HEK293 (cell line): ENCODE measurements around the gene CMTM4.

Source experiments
- CTCF ChIA-PET: fragments of 350-600 bp; formaldehyde crosslinking; extraction: SDS; loops from one replicate; lab custom pipeline; 2021; ENCODE audit warnings: antibody characterized with exemption; lab: Yijun Ruan, JAX
- POLR2A ChIA-PET: fragments of 300-600 bp; formaldehyde crosslinking; extraction: SDS; loops from one replicate; lab custom pipeline; 2020; ENCODE audit warnings: antibody characterized with exemption, inconsistent platforms; lab: Yijun Ruan, JAX
- H3K27ac ChIP-seq: fragments of 200-500 bp; sonication (Bioruptor generic); 2 replicates; pipeline ENCODE4 v1.5.1; 2014; ENCODE audit warnings: low read depth, low read length, control low read depth, inconsistent platforms; ENCODE audit errors: extremely low read depth
- H3K36me3 ChIP-seq, 2 experiments: fragments of 200-500 bp in 1 of 2; sonication (Bioruptor generic) in 1 of 2; 1 replicate in 1 of 2; 2 replicates in 1 of 2; pipeline ENCODE4 v1.5.1; 2014 to 2017; ENCODE audit warnings: inconsistent platforms in 2 of 2, low read length in 2 of 2; ENCODE audit not compliant: control insufficient read depth in 2 of 2, insufficient read depth in 1 of 2
- H3K4me1 ChIP-seq: fragments of 200-500 bp; sonication (Bioruptor generic); 2 replicates; pipeline ENCODE4 v1.5.1; 2014; ENCODE audit warnings: mild to moderate bottlenecking, low read length, inconsistent platforms; ENCODE audit not compliant: control insufficient read depth, insufficient read depth
- H3K4me3 ChIP-seq: 2 replicates; pipeline ENCODE4 v1.5.1; 2011; ENCODE audit warnings: low read depth, mild to moderate bottlenecking, control low read depth, low read length, moderate library complexity
- H3K9me3 ChIP-seq: fragments of 200-500 bp; sonication (Bioruptor generic); 2 replicates; pipeline ENCODE4 v1.5.1; 2014; ENCODE audit warnings: low read depth, low read length, inconsistent platforms; ENCODE audit not compliant: control insufficient read depth, insufficient read depth
- BCL11B ChIP-seq: fragments of 450-650 bp; formaldehyde crosslinking; IDR thresholded peaks from 2 replicates; pipeline ENCODE4 v1.5.1; 2016; ENCODE audit warnings: low read depth, missing biosample characterization, missing genetic modification characterization
- GLIS1 ChIP-seq: fragments of 450-650 bp; formaldehyde crosslinking; IDR thresholded peaks from 2 replicates; pipeline ENCODE4 v1.5.1; 2016; ENCODE audit warnings: missing biosample characterization, missing genetic modification characterization
- MYNN ChIP-seq: fragments of 450-650 bp; formaldehyde crosslinking; IDR thresholded peaks from 2 replicates; pipeline ENCODE4 v1.5.1; 2016; ENCODE audit warnings: missing biosample characterization, missing genetic modification characterization, borderline replicate concordance
- SALL2 ChIP-seq: fragments of 450-650 bp; formaldehyde crosslinking; IDR thresholded peaks from 2 replicates; pipeline ENCODE4 v1.5.0; 2017; ENCODE audit warnings: missing biosample characterization, mild to moderate bottlenecking, missing genetic modification characterization, borderline replicate concordance
- ZBTB48 ChIP-seq: fragments of 450-650 bp; formaldehyde crosslinking; IDR thresholded peaks from 2 replicates; pipeline ENCODE4 v1.5.1; 2016; ENCODE audit warnings: missing biosample characterization, missing genetic modification characterization
- ZFHX2 ChIP-seq: fragments of 450-650 bp; formaldehyde crosslinking; conservative IDR thresholded peaks from 2 replicates; pipeline ENCODE4 v1.5.1; 2016; ENCODE audit warnings: missing biosample characterization, missing genetic modification characterization
- ZIC2 ChIP-seq: fragments of 450-650 bp; formaldehyde crosslinking; IDR thresholded peaks from 2 replicates; pipeline ENCODE4 v1.5.1; 2016; ENCODE audit warnings: missing biosample characterization, missing genetic modification characterization
- ZNF202 ChIP-seq: fragments of 450-650 bp; formaldehyde crosslinking; IDR thresholded peaks from 2 replicates; pipeline ENCODE4 v1.5.1; 2016; ENCODE audit warnings: missing biosample characterization, missing genetic modification characterization, borderline replicate concordance
- ZNF214 ChIP-seq: fragments of 450-650 bp; formaldehyde crosslinking; IDR thresholded peaks from 2 replicates; pipeline ENCODE4 v1.5.1; 2017; ENCODE audit warnings: missing biosample characterization, mild to moderate bottlenecking, missing genetic modification characterization, borderline replicate concordance
- ZNF510 ChIP-seq: fragments of 450-650 bp; formaldehyde crosslinking; IDR thresholded peaks from 2 replicates; pipeline ENCODE4 v1.5.1; 2018; ENCODE audit warnings: mild to moderate bottlenecking, missing genetic modification characterization, missing biosample characterization; ENCODE audit not compliant: insufficient replicate concordance
- ZNF549 ChIP-seq: fragments of 450-650 bp; IDR thresholded peaks from 2 replicates; pipeline ENCODE4 v1.5.1; 2018; ENCODE audit warnings: missing biosample characterization, missing genetic modification characterization, mild to moderate bottlenecking, inconsistent platforms, moderate library complexity
- ZNF624 ChIP-seq: fragments of 450-650 bp; formaldehyde crosslinking; IDR thresholded peaks from 2 replicates; pipeline ENCODE4 v1.5.1; 2017; ENCODE audit warnings: missing biosample characterization, missing genetic modification characterization
- ZNF791 ChIP-seq: fragments of 450-650 bp; formaldehyde crosslinking; IDR thresholded peaks from 2 replicates; pipeline ENCODE4 v1.5.1; 2016; ENCODE audit warnings: missing biosample characterization, missing genetic modification characterization
- ZSCAN30 ChIP-seq: fragments of 450-650 bp; IDR thresholded peaks from 2 replicates; pipeline ENCODE4 v1.5.1; 2018; ENCODE audit warnings: missing biosample characterization, mild to moderate bottlenecking, missing genetic modification characterization, moderate library complexity
- TF ChIP-seq, protein P1 (sequence below): fragments of 450-650 bp; formaldehyde crosslinking; IDR thresholded peaks from 2 replicates; pipeline ENCODE4 v1.5.1; 2017; ENCODE audit warnings: missing biosample characterization, missing genetic modification characterization
- TF ChIP-seq, protein P2 (sequence below): sonication (generic); formaldehyde crosslinking; IDR thresholded peaks from 2 replicates; pipeline ENCODE4 v1.8.1; 2022; ENCODE audit warnings: mild to moderate bottlenecking, moderate library complexity, missing genetic modification reagents
- TF ChIP-seq, protein P3 (sequence below): fragments of 450-650 bp; formaldehyde crosslinking; IDR thresholded peaks from 2 replicates; pipeline ENCODE4 v1.5.0; 2017; ENCODE audit warnings: missing biosample characterization, missing genetic modification characterization, borderline replicate concordance

Gene CMTM4

DNA sequence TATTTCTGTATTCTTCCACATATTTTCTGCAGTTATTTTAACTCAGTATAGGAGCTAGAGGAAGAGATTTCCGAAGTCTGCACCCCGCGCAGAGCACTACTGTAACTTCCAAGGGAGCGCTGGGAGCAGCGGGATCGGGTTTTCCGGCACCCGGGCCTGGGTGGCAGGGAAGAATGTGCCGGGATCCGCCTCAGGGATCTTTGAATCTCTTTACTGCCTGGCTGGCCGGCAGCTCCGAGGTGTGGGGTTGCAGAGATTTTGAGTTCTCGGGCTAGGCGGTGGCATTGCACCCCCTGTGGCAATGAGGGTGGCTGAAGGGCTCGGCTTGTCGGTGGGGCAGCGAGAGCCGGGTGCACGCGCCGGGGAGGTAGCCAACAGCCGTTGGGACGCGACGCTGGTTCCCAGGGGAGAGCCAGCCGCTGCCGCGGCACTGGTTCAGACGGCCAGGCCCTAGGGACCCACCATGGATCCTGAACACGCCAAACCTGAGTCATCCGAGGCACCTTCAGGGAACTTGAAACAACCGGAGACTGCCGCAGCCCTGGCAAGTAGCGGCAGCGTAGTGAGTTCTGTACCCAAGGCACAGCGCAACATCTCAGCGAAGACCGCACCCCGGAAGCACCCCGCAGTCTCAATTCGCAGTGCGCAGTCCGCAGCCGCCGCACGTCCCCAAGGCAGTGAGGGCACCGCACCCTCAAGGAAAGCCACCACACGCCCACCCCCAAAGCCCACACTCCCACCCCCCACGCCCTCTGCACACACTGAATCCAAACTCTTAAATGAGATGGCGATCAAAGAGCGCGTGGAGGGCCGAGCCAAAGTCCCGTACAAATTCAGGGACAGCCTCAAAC, 130.3 kb downstream of the CMTM4 start, which contains the start of gene CMTM1:
CMTM1 (plus strand) TSS at position 389 of the 851 bp plus-strand sequence; CDS start at position 464, 75 bp downstream.
- Histone ChIP-seq H3K9me3 (no peaks in the 10 kb centered on the region), H3K27ac (no peak within 1 kb of the TSS), H3K4me3 (no peak within 1 kb of the TSS)
- POLR2A ChIA-PET, result interaction anchor here (1.4 kb wide), 1 partner anchor 14 kb away, joined by 5 read pairs; the partner anchor contains the start of gene CKLF
- TF ChIP-seq ZSCAN30 (tag by site-specific recombination) (no peak), ZFHX2 (tag by site-specific recombination) (no peak), ZIC2 (no peak), ZNF202 (tag by site-specific recombination) (no peak), GLIS1 (tag by site-specific recombination) (no peak), MYNN (no peak), SALL2 (tag by site-specific recombination) (no peak), ZBTB48 (tag by site-specific recombination) (no peak), ZNF214 (tag by site-specific recombination) (no peak), ZNF624 (tag by site-specific recombination) (no peak), ZNF549 (no peak), ZNF791 (tag by site-specific recombination) (no peak), ZNF510 (no peak), BCL11B (tag by site-specific recombination) (no peak)
- TF ChIP-seq, protein P1, sequence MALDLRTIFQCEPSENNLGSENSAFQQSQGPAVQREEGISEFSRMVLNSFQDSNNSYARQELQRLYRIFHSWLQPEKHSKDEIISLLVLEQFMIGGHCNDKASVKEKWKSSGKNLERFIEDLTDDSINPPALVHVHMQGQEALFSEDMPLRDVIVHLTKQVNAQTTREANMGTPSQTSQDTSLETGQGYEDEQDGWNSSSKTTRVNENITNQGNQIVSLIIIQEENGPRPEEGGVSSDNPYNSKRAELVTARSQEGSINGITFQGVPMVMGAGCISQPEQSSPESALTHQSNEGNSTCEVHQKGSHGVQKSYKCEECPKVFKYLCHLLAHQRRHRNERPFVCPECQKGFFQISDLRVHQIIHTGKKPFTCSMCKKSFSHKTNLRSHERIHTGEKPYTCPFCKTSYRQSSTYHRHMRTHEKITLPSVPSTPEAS (tag by site-specific recombination), result no peak
- TF ChIP-seq, protein P2, sequence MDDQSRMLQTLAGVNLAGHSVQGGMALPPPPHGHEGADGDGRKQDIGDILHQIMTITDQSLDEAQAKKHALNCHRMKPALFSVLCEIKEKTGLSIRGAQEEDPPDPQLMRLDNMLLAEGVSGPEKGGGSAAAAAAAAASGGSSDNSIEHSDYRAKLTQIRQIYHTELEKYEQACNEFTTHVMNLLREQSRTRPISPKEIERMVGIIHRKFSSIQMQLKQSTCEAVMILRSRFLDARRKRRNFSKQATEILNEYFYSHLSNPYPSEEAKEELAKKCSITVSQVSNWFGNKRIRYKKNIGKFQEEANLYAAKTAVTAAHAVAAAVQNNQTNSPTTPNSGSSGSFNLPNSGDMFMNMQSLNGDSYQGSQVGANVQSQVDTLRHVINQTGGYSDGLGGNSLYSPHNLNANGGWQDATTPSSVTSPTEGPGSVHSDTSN (CRISPR knock-in tag), result no peak
- TF ChIP-seq, protein P3, sequence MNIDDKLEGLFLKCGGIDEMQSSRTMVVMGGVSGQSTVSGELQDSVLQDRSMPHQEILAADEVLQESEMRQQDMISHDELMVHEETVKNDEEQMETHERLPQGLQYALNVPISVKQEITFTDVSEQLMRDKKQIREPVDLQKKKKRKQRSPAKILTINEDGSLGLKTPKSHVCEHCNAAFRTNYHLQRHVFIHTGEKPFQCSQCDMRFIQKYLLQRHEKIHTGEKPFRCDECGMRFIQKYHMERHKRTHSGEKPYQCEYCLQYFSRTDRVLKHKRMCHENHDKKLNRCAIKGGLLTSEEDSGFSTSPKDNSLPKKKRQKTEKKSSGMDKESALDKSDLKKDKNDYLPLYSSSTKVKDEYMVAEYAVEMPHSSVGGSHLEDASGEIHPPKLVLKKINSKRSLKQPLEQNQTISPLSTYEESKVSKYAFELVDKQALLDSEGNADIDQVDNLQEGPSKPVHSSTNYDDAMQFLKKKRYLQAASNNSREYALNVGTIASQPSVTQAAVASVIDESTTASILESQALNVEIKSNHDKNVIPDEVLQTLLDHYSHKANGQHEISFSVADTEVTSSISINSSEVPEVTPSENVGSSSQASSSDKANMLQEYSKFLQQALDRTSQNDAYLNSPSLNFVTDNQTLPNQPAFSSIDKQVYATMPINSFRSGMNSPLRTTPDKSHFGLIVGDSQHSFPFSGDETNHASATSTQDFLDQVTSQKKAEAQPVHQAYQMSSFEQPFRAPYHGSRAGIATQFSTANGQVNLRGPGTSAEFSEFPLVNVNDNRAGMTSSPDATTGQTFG, result no peak
- TF ChIP-seq, all 188 proteins: peak for 0
- CTCF ChIA-PET, result no interaction called here
- Histone ChIP-seq H3K4me1 (peaks cover 9% of the 10 kb centered on the region), H3K36me3 (peaks cover 5 to 54% of the 10 kb centered on the region in 2 experiments; a peak in 2 of 3 replicates)
